Thoracic aorta (tissue), 2 donors: ENCODE results near the gene GPX8. TPM values are rescaled to one million over a fixed set of nuclear protein-coding genes. Genes with fewer than 3 reads are reported as not detected.

Experiments
- ATAC-seq: fragments of 150-250 bp; one replicate; pipeline ENCODE4 v1.8.0; 2017; ENCODE audit warnings: low read depth; ENCODE audit not compliant: insufficient number of reproducible peaks, low FRiP score
- DNase-seq: peaks from one replicate; pipeline ENCODE4 v3.0.0-alpha.2; 2020; ENCODE audit warnings: low spot score
- H3K27ac ChIP-seq, 2 donors: fragments of 200-600 bp; sonication (generic); 1 replicate in 1 of 2; 2 replicates in 1 of 2; pipeline ENCODE4 v1.5.1; 2016; ENCODE audit warnings: mild to moderate bottlenecking in 2 of 2, moderate library complexity in 2 of 2
- H3K27me3 ChIP-seq: fragments of 200-600 bp; sonication (generic); replicated peaks from 2 replicates; pipeline ENCODE4 v1.6.0; 2016; ENCODE audit warnings: mild to moderate bottlenecking; ENCODE audit not compliant: insufficient read depth
- H3K36me3 ChIP-seq: fragments of 200-600 bp; sonication (generic); one replicate; pipeline ENCODE4 v1.5.1; 2016
- H3K4me1 ChIP-seq, 2 donors: fragments of 200-600 bp; sonication (generic); 1 replicate in 1 of 2; 2 replicates in 1 of 2; pipeline versions ENCODE4 v1.5.1 to v1.6.0; 2016; ENCODE audit warnings: low read depth in 2 of 2, mild to moderate bottlenecking in 1 of 2; ENCODE audit not compliant: control insufficient read depth in 1 of 2
- H3K4me3 ChIP-seq: fragments of 200-600 bp; sonication (generic); 2 replicates; pipeline ENCODE4 v1.5.1; 2016; ENCODE audit warnings: mild to moderate bottlenecking
- H3K9me3 ChIP-seq: fragments of 200-600 bp; sonication (generic); 2 replicates; pipeline ENCODE4 v1.5.1; 2016
- total RNA-seq, 2 donors: library from RNA; depleted of rRNA; stranded (reverse); fragments of >200 nt; gene quantifications; one replicate each; pipeline versions ENCODE4 v1.1.0 to v1.2.3, GENCODE V29; 2016
- TF ChIP-seq, protein P1 (sequence below): fragments of 200-600 bp; sonication (generic); IDR thresholded peaks from one replicate; pipeline ENCODE4 v1.5.1; 2019; ENCODE audit warnings: antibody characterized with exemption

The GPX8 gene
- total RNA-seq, 2 donors from 2014 or later: 39.2 to 52.8 TPM

DNA sequence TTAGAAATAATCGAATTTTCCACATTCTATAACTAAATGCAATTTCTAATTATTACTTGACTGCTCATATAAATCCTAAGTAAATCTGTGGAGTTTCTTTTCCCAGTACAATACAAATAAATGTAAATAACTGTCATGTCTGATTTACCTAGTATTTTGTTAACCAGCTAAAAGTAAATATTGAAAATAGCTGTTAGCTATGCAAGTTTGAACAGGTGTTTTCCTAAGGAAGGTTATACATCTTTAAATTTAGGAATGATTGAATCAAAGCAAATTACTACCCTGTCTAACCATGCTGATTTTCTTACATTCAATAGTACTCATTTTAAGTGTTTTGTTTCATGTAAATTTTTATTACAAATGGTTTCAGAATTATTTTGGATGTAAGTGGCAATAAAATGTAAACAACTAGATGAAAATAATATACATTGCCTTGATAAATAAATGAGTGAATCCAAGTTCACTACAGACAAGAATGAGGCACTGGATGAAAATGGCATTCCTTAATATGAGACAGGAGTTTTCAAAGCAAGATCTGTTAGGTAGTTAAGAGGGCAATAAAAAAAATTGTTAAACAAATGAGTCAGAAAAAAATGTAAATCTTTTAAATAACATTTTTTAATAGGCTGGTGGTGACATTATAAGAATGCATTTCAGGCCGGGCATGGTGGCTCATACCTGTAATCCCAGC is 51.4 kb downstream of the GPX8 start:
- H3K27ac ChIP-seq: no peak overlapping the region
- no peaks in the 10 kb centered on the region for H3K27me3 ChIP-seq
- DNase-seq (no peak), ATAC-seq (no peak)
- no peak overlapping the region for H3K4me3 ChIP-seq
- H3K4me1 ChIP-seq: no peaks in the 10 kb centered on the region
- H3K9me3 ChIP-seq: no peaks in the 10 kb centered on the region
- no peaks in the 10 kb centered on the region for H3K36me3 ChIP-seq
- TF ChIP-seq, protein P1, sequence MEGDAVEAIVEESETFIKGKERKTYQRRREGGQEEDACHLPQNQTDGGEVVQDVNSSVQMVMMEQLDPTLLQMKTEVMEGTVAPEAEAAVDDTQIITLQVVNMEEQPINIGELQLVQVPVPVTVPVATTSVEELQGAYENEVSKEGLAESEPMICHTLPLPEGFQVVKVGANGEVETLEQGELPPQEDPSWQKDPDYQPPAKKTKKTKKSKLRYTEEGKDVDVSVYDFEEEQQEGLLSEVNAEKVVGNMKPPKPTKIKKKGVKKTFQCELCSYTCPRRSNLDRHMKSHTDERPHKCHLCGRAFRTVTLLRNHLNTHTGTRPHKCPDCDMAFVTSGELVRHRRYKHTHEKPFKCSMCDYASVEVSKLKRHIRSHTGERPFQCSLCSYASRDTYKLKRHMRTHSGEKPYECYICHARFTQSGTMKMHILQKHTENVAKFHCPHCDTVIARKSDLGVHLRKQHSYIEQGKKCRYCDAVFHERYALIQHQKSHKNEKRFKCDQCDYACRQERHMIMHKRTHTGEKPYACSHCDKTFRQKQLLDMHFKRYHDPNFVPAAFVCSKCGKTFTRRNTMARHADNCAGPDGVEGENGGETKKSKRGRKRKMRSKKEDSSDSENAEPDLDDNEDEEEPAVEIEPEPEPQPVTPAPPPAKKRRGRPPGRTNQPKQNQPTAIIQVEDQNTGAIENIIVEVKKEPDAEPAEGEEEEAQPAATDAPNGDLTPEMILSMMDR: no peak

Other genes starting within 250 kb of the GPX8 start
- gene ESM1, start 174.6 kb upstream of the GPX8 start, total RNA-seq: 1 to 10 TPM; 1.8 to 3.9 TPM
- 1 to 10 TPM; 2.3 to 4.1 TPM for gene GZMK, start 135.9 kb upstream of the GPX8 start, total RNA-seq
- gene GZMA, start 57.5 kb upstream of the GPX8 start, total RNA-seq: 1 to 10 TPM; 1.1 to 1.6 TPM
- not detected for gene CDC20B, start 13.0 kb downstream of the GPX8 start, total RNA-seq
- not detected for gene MCIDAS, start 67.1 kb downstream of the GPX8 start, total RNA-seq
- under 1 TPM; 0.35 to 0.95 TPM for gene CCNO, start 73.4 kb downstream of the GPX8 start, total RNA-seq
- gene DHX29, start 147.5 kb downstream of the GPX8 start, total RNA-seq: 10 to 100 TPM; 29.5 to 35.6 TPM
- 10 to 100 TPM; 42.4 to 61.6 TPM for gene MTREX, start 147.8 kb downstream of the GPX8 start, total RNA-seq